Amniotic epithelial cell (primary cell): ENCODE measurements around the gene RMI1.
"Not testable (repeated sequence)": the region's sequence is repeated elsewhere in the genome, so short reads cannot be mapped to it uniquely, and the experiment has no call there.

Source experiments
- DNase-seq: peaks from one replicate; pipeline ENCODE4 v3.0.0-alpha.2; 2010; ENCODE audit warnings: low read depth

The RMI1 gene

DNA sequence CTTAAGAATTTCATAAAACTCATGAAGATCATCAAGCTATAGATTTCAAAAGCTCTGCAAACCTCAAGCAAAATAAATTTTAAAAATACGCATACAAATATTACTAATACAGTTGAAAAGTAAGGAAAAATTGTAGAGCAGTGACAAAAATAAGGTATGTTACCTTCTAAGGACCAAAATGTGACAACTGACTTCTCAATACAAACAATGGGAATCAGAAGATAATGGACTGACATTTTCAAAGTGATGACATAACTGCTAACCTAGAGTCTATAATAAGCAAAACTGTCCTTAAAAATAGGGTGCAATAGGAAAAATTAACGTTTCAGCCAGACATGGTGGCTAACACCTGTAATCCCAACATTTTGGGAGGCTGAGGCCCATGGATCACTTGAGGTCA, 27.1 kb downstream of the RMI1 start:
- no peak for DNase-seq

DNA sequence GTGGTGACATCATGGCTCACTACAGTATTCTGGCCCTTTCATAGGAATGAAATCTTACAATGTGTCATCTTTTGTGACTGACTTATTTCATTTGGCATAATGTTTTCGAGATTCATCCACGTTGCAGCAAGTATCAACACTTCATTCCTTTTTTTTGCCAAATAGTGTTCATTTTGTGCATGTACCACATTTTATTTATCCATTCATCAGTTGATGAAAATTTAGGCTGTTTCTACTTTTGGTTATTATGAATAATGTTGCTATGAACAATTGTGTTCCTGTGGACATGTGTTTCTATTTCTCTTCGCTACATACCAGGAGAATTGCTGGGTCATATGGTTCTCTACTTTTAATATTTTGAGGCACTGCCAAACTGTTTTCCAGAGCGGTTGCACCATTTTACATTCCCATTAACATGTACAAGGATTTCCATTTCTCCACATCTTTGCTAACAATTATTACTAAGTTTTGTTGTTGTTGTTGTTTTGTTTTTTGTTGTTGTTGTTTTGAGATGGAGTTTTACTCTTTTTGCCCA, 43.5 kb downstream of the RMI1 start:
- no peak for DNase-seq

DNA sequence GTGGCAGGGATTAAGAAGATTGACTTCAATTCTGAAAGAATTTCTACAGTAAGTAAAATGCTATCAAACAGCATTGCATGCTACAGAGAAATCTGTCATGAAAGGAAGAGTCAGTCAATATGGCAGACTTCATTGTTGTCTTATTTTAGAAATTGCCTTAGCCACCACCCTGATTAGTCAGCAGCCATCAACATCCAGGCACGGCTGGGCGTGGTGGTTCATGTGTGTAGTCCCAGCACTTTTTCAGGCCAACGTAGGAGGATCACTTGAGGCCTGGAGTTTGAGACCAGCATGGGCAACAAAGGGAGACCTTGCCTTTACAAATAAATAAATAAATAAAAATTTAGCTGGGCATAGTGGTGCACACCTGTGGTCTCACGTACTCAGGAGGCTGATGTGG, 46.6 kb downstream of the RMI1 start:
- no peak for DNase-seq

DNA sequence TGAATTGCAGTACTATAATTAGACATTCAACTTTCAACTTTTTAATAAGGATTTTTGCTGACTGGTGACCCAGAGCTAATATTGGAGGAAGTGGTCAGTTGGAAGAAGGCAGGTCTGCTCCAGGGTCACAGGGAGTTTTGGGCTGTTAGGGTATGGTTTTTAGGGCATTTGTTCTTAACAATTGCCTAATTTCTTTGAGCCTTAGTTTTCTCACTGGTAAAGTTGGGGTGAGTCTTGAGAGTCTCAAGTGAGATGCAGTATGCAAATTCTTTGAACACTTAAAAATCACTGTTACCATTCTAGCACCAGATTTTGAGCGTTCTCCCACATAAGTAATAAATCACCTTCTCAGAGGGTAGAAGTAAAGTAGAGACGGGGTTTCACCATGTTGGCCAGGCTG, 50.9 kb downstream of the RMI1 start:
- no peak for DNase-seq

DNA sequence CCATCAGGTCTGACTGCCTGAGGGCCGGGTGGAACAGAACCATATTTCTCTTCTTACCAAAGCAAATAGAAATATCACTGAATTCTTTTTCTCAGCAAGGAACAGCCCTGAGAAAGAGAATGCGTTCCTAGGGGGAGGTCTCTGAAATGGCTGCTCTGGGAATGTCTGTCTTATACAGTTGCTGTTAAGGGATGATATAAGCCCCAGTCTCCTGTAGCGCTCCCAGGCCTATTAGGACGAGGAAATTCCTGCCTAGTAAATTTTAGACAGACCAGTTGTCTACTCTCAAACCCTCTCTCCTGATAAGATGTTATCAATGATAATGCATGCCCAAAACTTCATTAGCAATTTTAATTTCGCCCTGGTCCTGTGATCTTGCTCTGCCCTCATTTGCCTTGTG, 61.3 kb downstream of the RMI1 start:
- DNase-seq: not testable (repeated sequence)

DNA sequence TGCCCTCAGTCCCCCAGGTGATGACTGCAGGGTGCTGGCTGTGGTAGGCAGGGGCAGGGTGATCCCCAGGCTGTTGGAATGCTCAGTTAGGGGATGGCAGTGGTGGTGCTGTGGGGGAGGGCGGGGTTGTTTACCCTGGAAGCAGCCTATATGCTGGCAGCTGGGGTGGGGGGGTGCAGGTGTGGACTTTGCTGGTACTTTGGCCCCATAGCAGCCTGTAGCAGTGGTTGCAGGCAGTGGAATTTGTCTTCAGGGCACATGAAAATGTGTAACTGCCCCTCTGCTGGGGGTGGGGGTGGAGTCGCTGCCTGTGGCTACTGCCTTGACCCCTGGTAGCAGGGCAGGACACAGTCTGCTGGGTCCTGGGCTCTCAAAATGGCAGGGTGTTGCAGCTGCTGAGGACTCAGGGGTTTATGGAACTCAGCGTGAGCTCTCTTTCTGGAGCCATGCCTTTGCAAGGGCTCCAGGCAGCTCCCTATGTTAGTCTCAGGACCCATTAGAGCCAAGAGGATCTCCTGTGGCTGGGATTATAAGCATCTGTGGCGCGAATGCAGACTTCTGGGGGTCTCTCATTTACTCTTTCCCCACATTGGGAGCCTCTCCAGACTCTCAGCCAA, 65.0 kb downstream of the RMI1 start:
- no peak for DNase-seq
